T-helper 17 cell (primary cell): ENCODE measurements around the gene SHC1. TPM values are rescaled to one million over a fixed set of nuclear protein-coding genes. Genes with fewer than 3 reads are reported as not detected.
A peak's percentile ranks its signal among the peaks of the same experiment; 100 is the strongest.
"Not testable (repeated sequence)": the region's sequence is repeated elsewhere in the genome, so short reads cannot be mapped to it uniquely, and the experiment has no call there.

ENCODE experiments used
- ATAC-seq: fragments of 150-1000 bp; cut with Tn5 transposase; 2 replicates; pipeline ENCODE4 v1.10.0; 2021; ENCODE audit warnings: mild to moderate bottlenecking, moderate library complexity
- DNase-seq, 3 donors: peaks; one replicate each; pipeline versions ENCODE4 v3.0.0 to v3.0.0-alpha.2; 2020 to 2021
- H3K9me3 ChIP-seq: one replicate; pipeline ENCODE4 v1.7.0; 2013; ENCODE audit warnings: low read length, mild to moderate bottlenecking; ENCODE audit not compliant: control insufficient read depth, poor library complexity, severe bottlenecking
- H3K27ac Mint-ChIP-seq: one replicate; pipeline ENCODE4 v1.8.0; 2022; ENCODE audit warnings: mild to moderate bottlenecking, moderate library complexity, mixed read lengths
- H3K27me3 Mint-ChIP-seq: one replicate; pipeline ENCODE4 v1.8.0; 2022; ENCODE audit warnings: mixed read lengths
- H3K36me3 Mint-ChIP-seq: one replicate; pipeline ENCODE4 v1.8.0; 2022; ENCODE audit warnings: low read depth, mixed read lengths
- H3K4me1 Mint-ChIP-seq: one replicate; pipeline ENCODE4 v1.8.0; 2022; ENCODE audit warnings: mild to moderate bottlenecking, mixed read lengths
- H3K4me3 Mint-ChIP-seq: one replicate; pipeline ENCODE4 v1.8.0; 2022; ENCODE audit warnings: mild to moderate bottlenecking, moderate library complexity, mixed read lengths
- total RNA-seq, 4 donors: library from RNA in 2 of 4; stranded (reverse) in 2 of 4; gene quantifications; one replicate each; pipeline ENCODE4 v1.2.3 and lab custom pipeline; 2022 to 2026

The SHC1 gene
- total RNA-seq, 2 donors from 2014 or later, result 99.5 to 105 TPM

DNA sequence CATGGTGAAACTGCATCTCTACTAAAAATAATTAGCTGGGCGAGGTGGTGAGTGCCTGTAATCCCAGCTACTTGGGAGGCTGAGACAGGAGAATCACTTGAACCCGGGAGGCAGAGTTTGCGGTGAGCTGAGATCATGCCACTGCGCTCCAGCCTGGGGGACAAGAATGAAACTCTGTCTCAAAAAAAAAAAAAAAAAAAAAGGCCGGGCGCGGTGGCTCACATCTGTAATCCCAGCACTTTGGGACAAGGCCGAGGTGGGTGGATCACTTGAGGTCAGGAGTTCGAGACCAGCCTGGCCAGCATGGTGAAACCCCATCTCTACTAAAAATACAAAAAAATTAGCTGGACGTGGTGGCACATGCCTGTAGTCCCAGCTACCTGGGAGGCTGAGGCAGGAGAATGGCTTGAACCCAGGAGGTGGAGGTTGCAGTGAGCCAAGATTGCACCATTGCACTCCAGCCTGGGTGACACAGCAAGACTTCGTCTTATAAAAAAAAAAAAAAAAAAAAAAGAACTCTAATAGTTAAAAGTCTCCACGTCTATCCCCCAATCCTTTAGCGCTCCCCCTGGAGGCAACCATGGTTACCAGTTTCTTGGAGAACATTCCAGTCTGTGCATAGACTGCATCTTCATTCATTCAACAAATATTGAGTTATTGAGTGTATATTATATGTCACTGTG is 24.9 kb upstream of the SHC1 start:
- not testable (repeated sequence) for H3K9me3 ChIP-seq, H3K27me3 Mint-ChIP-seq, H3K4me3 Mint-ChIP-seq, H3K36me3 Mint-ChIP-seq, DNase-seq, ATAC-seq
- Mint-ChIP-seq H3K27ac (peak overlapping the region; percentile 79), H3K4me1 (peaks cover 35% of the 10 kb centered on the region)

DNA sequence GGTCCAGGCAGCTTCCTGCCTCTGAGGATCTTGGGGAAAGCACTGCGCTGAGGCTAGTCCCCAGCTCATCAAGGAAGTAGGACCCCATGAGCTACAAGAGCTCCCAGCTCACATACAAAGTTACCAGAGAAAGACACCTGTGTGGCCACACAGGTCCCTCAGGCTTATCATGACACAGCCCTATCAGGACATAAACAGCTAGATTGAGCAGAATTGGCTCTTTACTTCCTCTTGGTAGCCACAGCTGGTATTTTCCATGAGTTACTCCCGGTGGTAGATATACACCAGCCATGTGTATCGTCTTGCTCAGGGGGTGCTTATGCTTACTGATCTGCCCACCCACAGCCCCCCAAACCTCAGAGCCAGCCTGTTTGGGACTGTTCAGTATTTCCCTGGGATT is 24.0 kb upstream of the SHC1 start:
- H3K36me3 Mint-ChIP-seq, result peaks cover 2% of the 10 kb centered on the region
- peak overlapping the region; percentile 79 for H3K27ac Mint-ChIP-seq
- peaks cover 30% of the 10 kb centered on the region for H3K4me1 Mint-ChIP-seq
- no peaks in the 10 kb centered on the region for H3K27me3 Mint-ChIP-seq
- no peaks in the 10 kb centered on the region for H3K9me3 ChIP-seq
- ATAC-seq (no peak), DNase-seq (no peak)
- H3K4me3 Mint-ChIP-seq, result no peak overlapping the region

DNA sequence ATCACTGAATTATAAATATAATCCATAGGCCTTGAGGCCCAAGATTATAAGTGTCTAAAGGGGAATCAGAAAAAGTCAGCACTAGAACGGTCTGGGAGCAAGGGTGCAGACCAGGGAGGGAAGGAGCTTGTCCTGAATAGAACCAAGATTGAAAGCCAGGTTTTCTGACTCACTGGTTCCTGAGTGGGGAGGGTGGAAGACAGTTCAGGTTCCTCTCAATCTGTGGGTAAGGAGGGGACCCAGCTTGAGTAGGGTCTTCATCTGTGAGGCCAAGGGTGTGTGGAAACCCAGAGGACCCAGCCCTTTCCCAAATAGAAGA is 23.7 kb upstream of the SHC1 start:
- Mint-ChIP-seq H3K27ac (no peak overlapping the region), H3K27me3 (no peaks in the 10 kb centered on the region)

DNA sequence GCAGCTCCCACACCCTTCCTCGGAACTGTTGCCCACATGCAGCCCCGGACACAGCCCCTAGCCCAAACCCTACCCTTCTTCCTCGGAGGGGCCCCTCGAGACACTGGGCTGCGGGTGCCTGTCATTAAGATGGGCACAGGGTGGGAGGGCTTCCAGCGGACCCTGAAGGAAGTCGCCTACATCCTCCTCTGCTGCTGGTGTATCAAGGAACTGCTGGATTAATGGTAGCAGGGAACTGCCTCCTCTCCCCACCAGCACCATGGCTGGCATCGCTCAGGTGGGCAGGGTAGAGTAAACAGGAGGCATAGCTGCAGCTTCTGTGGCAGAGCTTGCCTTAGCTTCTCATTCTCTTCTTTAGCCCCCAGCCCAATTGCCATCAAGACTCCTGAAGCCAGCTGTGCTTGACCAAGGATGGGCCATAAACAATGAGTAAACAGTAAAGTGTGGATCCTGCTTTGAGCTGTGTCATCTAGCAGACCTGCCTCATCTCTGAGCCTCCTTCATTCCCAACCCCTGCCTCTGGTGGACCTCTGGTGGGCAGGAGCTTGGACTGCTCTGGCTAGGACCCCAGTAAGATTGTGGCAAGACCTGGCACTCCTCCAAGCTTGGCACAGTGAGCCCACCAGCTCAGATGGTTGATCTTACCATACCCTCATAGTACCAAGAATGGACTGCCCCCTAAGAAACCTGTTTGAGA is 23.2 kb upstream of the SHC1 start, which contains the start of gene LENEP:
TSS of gene LENEP (plus strand) at position 15 of the 697 bp plus-strand sequence. CDS start at position 37, 22 bp downstream.
- no peak for ATAC-seq
- peaks cover 2% of the 10 kb centered on the region for H3K36me3 Mint-ChIP-seq
- no peak for DNase-seq
- no peaks in the 10 kb centered on the region for H3K9me3 ChIP-seq
- H3K27me3 Mint-ChIP-seq, result no peaks in the 10 kb centered on the region
- H3K4me3 Mint-ChIP-seq, result no peak within 1 kb of the TSS
- H3K27ac Mint-ChIP-seq, result no peak within 1 kb of the TSS
- peaks cover 29% of the 10 kb centered on the region for H3K4me1 Mint-ChIP-seq

More for the DNA sequence above, 23.7 kb upstream of the SHC1 start:
- H3K9me3 ChIP-seq, result no peaks in the 10 kb centered on the region
- Mint-ChIP-seq H3K36me3 (peaks cover 2% of the 10 kb centered on the region), H3K4me3 (no peak overlapping the region), H3K4me1 (peaks cover 31% of the 10 kb centered on the region)
- DNase-seq, result no peak
- no peak for ATAC-seq

DNA sequence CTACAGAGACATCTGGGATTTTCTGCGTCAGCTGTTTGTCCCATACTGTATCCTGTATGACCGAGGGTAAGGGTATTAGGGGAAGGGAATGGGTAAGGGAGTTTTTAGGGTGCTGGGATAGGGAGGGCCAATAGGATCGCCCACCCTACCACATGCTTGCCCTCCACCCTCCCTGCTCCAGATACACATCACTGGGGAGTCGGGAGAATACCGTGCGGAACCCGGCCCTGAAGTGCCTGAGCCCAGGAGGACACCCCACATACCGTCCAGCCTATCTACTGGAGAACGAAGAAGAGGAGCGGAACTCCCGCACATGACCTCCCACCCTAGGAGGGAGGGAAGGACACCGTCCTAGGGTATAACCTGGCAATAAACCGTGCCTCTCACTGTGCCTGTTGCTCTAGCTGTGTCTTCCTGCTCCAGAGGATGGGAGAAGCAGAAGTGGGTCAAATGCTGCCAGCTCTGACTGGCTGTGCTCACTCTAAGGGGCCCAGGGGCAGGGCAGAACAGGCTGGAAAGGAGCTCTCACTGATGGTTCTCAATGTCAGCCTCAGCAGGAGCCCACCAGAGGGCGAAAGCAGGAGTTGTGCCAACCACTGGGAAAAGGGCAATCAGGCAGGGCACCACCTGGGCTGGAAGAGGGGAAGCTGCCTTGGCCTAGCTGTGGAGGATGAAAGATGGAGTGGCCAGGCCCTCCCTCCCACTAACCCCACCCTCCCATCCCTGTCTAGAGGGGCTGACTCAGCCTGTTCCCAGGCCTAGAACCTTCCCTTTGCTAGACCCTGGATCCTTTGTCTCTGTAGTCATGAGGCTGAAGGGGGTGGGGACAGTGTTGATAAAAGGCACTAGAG is 22.4 kb upstream of the SHC1 start:
- H3K9me3 ChIP-seq, result no peaks in the 10 kb centered on the region
- Mint-ChIP-seq H3K36me3 (peaks cover 2% of the 10 kb centered on the region), H3K27me3 (no peaks in the 10 kb centered on the region), H3K27ac (no peak overlapping the region), H3K4me3 (no peak overlapping the region), H3K4me1 (peaks cover 28% of the 10 kb centered on the region)
- DNase-seq, result no peak
- ATAC-seq, result no peak

DNA sequence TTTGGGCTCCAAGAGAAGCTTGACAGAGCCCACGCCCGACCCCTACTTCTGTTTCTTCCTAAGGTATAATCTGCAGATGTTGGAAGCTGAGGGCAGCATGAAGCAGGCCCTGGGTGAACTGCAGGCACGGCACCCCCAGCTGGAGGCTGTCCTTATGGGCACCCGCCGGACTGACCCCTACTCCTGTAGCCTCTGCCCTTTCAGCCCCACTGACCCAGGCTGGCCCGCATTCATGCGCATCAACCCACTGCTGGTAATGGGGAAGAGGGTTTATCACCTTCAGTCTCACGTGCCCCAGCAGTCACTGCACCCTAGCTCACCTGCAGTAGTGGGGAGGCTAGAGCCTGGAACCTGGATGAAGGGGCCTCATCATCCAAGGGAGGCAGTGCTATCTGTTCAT is 19.7 kb upstream of the SHC1 start:
- ATAC-seq, result no peak
- H3K27me3 Mint-ChIP-seq, result no peaks in the 10 kb centered on the region
- H3K4me3 Mint-ChIP-seq, result no peak overlapping the region
- H3K27ac Mint-ChIP-seq, result peak overlapping the region; percentile 53
- peaks cover 15% of the 10 kb centered on the region for H3K4me1 Mint-ChIP-seq
- no peaks in the 10 kb centered on the region for H3K9me3 ChIP-seq
- no peak for DNase-seq
- H3K36me3 Mint-ChIP-seq, result peaks cover 2% of the 10 kb centered on the region

DNA sequence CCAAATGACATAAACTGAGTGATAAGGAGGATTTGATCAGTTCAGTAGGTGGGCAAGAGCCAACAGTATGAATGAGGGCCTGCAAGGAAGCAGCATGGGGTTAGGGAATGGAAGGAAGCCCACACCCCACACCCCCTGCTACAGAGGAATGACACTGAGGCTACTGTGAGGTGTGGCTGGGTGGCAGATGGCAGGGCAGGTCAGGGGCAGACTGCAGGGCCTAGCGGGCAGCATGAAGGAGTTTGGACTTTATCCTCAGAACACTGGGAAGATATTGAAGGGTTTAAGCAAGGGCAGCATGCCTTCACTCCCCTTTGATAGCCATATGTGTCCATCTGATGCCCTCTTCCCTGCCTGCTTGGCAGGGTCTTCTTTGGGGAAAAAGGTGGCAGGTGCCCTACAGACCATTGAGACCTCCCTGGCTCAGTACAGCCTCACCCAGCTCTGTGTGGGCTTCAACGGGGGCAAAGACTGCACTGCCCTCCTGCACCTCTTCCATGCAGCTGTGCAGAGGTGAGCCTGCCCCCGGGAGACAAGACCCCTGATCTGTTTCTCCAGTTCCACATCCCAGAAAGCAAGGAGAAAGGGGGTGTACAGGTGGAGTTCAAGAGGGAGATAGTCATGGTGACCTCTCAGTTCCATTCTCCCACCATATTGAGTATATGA is 18.8 kb upstream of the SHC1 start:
- no peaks in the 10 kb centered on the region for H3K9me3 ChIP-seq
- Mint-ChIP-seq H3K4me3 (no peak overlapping the region), H3K4me1 (peaks cover 15% of the 10 kb centered on the region), H3K36me3 (peaks cover 2% of the 10 kb centered on the region), H3K27me3 (no peaks in the 10 kb centered on the region), H3K27ac (peak overlapping the region; percentile 53)
- ATAC-seq (no peak), DNase-seq (no peak)

DNA sequence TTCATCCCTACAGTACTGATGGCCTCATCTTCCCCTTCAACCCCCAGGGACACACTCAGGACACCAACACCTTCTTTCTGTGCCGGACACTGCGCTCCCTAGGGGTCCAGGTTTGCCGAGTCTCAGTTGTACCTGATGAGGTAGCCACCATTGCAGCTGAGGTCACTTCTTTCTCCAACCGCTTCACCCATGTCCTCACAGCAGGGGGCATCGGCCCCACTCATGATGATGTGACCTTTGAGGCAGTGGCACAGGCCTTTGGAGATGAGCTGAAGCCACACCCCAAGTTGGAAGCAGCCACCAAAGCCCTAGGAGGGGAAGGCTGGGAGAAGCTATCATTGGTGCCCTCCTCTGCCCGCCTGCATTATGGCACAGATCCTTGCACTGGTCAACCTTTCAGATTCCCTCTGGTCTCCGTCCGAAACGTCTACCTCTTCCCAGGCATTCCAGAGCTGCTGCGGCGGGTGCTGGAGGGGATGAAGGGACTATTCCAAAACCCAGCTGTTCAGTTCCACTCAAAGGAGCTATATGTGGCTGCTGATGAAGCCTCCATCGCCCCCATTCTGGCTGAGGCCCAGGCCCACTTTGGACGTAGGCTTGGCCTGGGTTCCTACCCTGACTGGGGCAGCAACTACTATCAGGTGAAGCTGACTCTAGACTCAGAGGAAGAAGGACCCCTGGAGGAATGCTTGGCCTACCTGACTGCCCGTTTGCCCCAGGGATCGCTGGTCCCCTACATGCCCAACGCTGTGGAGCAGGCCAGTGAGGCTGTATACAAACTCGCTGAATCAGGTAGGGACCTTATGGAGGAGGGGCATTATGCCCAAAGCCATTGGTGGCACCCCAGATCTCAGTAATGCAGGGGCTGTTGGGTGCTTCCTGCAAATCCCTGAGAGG is 17.8 kb upstream of the SHC1 start:
- Mint-ChIP-seq H3K36me3 (peaks cover 2% of the 10 kb centered on the region), H3K27me3 (no peaks in the 10 kb centered on the region), H3K4me3 (no peak overlapping the region), H3K4me1 (peaks cover 21% of the 10 kb centered on the region), H3K27ac (peak overlapping the region; percentile 32)
- no peak for ATAC-seq
- DNase-seq, result no peak
- no peaks in the 10 kb centered on the region for H3K9me3 ChIP-seq

DNA sequence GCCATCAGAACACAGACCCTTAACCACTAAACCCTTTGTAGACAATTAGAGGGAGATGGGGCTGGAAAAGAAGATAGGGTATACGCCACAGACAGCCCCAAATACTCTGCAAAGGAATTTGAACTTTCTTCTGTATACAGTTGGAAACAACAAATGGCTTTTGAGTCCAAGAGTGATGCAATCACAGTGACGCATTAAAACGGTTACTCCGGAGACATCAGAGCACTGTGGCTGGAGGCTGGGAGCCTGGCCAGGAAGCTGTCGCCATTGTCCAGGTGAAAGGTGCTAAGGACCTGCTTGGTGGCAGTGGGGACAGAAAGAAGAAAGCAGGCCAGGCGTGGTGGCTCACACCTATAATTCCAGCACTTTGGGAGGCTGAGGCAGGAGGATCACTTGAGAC is 16.8 kb upstream of the SHC1 start:
- H3K9me3 ChIP-seq, result no peaks in the 10 kb centered on the region
- ATAC-seq, result no peak
- H3K27me3 Mint-ChIP-seq, result no peaks in the 10 kb centered on the region
- peaks cover 20% of the 10 kb centered on the region for H3K4me1 Mint-ChIP-seq
- H3K36me3 Mint-ChIP-seq, result peaks cover 2% of the 10 kb centered on the region
- no peak overlapping the region for H3K4me3 Mint-ChIP-seq
- no peak for DNase-seq
- no peak overlapping the region for H3K27ac Mint-ChIP-seq

DNA sequence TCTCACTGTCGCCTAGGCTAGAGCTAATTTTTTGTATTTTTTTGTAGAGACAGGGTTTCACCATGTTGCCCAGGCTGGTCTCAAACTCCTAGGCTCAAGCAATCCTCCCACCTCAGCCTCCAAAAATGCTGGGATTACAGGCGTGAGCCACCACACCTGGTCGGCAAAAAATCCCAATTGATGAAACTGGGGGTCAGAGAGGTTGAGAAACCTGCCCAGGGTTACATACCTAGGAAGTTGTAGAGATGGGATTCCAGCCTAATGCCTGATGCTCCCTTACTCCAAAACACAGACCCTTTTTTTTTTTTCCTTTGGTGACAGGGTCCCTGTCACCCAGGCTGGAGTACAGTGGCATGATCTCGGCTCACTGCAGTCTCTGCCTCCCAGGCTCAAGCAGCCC is 16.2 kb upstream of the SHC1 start:
- not testable (repeated sequence) for H3K36me3 Mint-ChIP-seq, H3K9me3 ChIP-seq, H3K27ac Mint-ChIP-seq, H3K4me3 Mint-ChIP-seq, ATAC-seq, H3K27me3 Mint-ChIP-seq, DNase-seq
- peaks cover 20% of the 10 kb centered on the region for H3K4me1 Mint-ChIP-seq

DNA sequence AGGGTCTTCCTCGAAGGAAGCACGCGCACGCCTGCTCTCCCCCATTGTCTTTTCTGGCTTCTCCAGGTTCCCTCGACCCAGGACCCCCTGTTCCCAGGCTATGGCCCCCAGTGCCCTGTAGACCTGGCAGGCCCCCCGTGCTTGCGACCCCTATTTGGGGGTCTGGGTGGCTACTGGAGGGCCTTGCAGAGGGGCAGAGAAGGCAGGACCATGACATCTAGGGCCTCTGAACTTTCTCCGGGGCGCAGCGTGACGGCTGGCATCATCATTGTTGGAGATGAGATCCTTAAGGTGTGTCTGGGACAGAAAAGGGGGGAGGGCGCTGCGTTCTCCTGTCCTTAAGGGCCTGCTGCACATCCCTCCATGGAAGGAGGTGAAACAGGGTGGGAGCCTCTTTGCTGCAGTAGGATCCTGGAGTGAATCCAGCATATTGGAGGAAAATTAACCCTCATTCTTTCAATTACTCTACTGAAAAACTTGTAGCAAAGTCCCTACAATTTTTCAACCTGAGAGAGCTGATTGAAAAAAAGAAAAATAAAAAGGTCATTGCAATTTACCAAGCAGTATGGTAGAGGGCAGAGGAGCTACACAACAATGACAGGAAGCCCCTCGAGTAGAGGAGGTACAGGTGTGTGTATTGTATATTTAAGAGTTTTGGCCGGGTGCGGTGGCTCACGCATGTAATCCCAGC is 13.4 kb upstream of the SHC1 start:
- ATAC-seq, result no peak
- H3K4me1 Mint-ChIP-seq, result peaks cover 14% of the 10 kb centered on the region
- H3K36me3 Mint-ChIP-seq, result no peaks in the 10 kb centered on the region
- no peaks in the 10 kb centered on the region for H3K9me3 ChIP-seq
- H3K27me3 Mint-ChIP-seq, result no peaks in the 10 kb centered on the region
- DNase-seq, result no peak
- H3K27ac Mint-ChIP-seq, result no peak overlapping the region
- no peak overlapping the region for H3K4me3 Mint-ChIP-seq
